PFSK-1 (cell line): Measurements from ENCODE around the gene GASK1A.

Experiments
- POLR2AphosphoS5 ChIP-seq: IDR thresholded peaks from 2 replicates; pipeline ENCODE4 v1.6.1; 2012; ENCODE audit warnings: low read depth, mild to moderate bottlenecking, control low read depth, low read length, moderate library complexity
- SIN3A ChIP-seq: IDR thresholded peaks from 2 replicates; pipeline ENCODE4 v1.6.1; 2012; ENCODE audit warnings: mild to moderate bottlenecking, low read length, moderate library complexity, borderline replicate concordance; ENCODE audit not compliant: insufficient read depth

DNA sequence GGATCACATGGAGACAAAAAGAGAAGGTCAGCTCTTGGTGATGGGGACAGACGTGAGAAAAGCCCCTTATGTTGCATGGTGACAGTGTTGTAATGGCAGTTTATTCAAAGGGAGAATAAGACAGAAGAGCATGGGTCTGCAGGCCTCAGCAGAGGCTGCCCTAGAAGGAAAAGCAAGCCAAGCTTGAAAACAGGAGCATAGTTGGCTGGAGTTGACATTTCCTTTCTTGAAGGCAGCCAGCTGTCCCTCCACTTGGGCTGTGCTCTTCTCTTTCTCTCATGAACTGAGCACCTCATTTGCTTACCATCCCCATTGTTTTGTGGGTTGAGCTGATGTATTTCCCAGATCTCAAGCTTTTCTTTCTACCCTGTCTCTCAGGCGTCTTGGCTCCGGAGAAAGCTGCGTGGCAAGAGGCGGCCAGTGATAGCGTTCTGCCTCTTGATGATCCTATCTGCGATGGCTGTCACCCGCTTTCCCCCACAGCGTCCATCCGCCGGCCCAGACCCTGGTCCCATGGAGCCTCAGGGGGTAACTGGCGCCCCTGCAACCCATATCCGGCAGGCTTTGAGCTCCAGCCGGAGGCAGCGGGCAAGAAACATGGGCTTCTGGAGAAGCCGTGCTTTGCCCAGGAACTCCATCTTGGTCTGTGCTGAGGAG, 52.9 kb downstream of the GASK1A start:
- TF ChIP-seq POLR2AphosphoS5 (no peak), SIN3A (no peak)
